T-helper 2 cell treated with Interferon-gamma antibody and Interleukin-4, amounts not matched to agents 5 μg/mL and 100 μg/mL, for 36 hours (primary cell): ENCODE results near the gene CAMSAP1.
"Not testable (repeated sequence)": the region's sequence is repeated elsewhere in the genome, so short reads cannot be mapped to it uniquely, and the experiment has no call there.

Experiments used
- DNase-seq: peaks from one replicate; pipeline ENCODE4 v3.0.0; 2021; ENCODE audit warnings: low spot score
- H3K27ac Mint-ChIP-seq: one replicate; pipeline ENCODE4 v1.8.0; 2021; ENCODE audit warnings: mild to moderate bottlenecking, mixed read lengths
- H3K27me3 Mint-ChIP-seq: one replicate; pipeline ENCODE4 v1.8.0; 2021; ENCODE audit warnings: low read depth, mixed read lengths
- H3K36me3 Mint-ChIP-seq: one replicate; pipeline ENCODE4 v1.8.0; 2021; ENCODE audit warnings: low read depth, mixed read lengths
- H3K4me1 Mint-ChIP-seq: one replicate; pipeline ENCODE4 v1.8.0; 2021; ENCODE audit warnings: low read depth, mixed read lengths
- H3K4me3 Mint-ChIP-seq: one replicate; pipeline ENCODE4 v1.8.0; 2022; ENCODE audit warnings: mild to moderate bottlenecking, moderate library complexity, mixed read lengths
- H3K9me3 Mint-ChIP-seq: one replicate; pipeline ENCODE4 v1.8.0; 2021; ENCODE audit warnings: mixed read lengths

CAMSAP1 gene

DNA sequence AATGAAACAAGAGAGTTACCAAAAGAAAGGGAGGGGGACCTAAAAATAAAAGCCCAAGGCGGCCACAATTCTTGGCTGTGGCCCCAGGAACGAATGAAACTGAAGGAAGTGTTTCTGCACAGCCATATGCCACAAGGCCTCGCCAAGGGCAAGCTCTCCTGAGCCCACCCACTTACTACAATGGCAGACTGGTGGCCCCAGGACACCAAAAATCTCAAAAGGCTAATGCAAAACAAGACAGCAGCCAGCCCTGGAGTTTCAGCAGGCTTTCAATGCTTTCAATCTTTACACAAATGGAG, 4.0 kb downstream of the CAMSAP1 start:
- no peak for DNase-seq
- Mint-ChIP-seq H3K27ac (no peak overlapping the region), H3K9me3 (no peaks in the 10 kb centered on the region), H3K27me3 (no peaks in the 10 kb centered on the region), H3K4me3 (no peak overlapping the region), H3K4me1 (peaks cover 24% of the 10 kb centered on the region), H3K36me3 (peaks cover 29% of the 10 kb centered on the region)

DNA sequence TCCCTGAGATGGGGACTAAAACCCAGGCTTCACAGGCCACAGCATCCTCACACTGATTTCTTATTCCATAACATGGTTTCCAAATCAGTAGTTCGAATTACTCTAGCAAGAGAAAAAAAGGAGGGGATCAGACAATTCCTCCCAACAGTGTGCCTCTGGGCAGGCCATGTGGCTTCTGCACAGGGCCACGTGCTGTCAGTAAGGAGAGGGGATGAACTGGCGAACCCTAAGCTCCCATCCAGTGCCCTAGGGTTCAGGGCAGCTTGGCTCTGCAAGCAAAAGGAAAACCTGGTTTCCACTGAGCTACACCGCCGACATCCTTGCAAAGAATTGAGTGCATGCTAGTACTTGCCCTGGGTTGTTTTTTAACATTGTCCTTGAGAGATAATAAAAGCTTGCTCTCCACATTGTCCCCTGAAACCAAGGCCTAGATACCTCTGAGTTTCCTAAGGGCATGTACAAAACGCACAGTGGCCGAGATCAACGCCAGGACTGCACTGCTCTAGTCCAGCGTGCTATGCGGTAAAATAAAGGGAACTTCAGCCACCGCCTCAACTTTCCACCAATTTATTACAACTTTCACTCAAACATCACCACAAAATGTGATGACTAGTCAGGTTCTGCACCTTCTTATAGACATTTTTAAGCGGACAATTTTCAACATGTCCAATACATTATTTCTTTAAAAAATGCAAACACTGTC, 4.5 kb downstream of the CAMSAP1 start:
- Mint-ChIP-seq H3K9me3 (no peaks in the 10 kb centered on the region), H3K4me3 (no peak overlapping the region), H3K36me3 (peaks cover 30% of the 10 kb centered on the region), H3K27ac (no peak overlapping the region), H3K27me3 (no peaks in the 10 kb centered on the region), H3K4me1 (peaks cover 25% of the 10 kb centered on the region)
- no peak for DNase-seq

DNA sequence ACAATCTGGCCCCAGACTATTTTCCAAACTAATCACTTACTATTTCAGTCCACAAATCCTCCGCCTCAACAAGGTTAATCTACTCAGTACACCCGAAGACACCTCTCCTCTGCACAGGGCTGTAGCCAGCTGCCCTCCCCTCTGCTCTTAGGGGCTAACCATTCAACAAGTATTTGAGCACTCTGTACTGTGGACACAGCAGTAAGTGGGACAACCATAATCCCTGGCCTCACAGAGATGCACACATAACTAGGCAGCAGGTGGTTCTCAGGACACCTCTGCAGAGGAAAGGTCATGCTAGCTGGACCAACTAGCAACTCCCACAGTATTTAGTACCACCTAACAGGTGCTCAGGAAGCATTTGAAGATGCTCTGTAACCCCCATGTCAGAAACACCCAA, 5.5 kb downstream of the CAMSAP1 start:
- Mint-ChIP-seq H3K9me3 (no peaks in the 10 kb centered on the region), H3K4me3 (no peak overlapping the region), H3K27ac (no peak overlapping the region), H3K4me1 (peaks cover 26% of the 10 kb centered on the region), H3K36me3 (peaks cover 31% of the 10 kb centered on the region), H3K27me3 (no peaks in the 10 kb centered on the region)
- DNase-seq, result no peak

DNA sequence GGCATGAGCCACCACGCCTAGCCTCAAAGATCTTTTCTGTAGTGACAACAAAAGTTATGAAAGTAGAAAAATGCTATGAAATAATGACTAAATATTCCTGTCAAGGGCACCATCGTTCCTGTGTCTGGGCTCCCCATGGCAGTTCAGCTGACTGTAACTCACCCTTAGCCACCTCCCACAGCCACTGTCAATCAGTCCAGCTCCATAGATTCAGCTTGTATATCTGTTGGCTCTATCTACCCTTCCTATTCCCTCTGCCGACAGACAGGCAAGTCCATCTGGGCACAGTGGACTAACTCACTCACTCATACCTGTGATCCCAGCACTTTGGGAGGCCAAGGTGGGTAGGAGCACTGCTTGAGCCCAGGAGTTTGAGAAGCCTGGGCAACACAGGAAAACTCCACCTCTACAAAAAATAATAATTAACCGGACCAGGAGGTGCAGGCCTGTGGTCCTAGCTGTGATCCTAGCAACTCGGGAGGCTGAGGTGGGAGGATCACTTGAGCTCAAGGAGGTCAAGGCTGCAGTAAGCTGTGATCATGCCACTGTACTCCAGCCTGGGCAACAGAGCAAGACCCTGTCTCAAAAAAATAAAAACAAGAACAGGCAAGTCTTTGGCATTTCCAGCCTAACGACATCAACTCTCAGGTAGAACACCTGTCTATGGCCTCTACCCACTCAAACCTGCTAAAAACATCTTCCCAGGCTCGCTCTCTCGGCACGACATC, 6.2 kb downstream of the CAMSAP1 start:
- no peaks in the 10 kb centered on the region for H3K9me3 Mint-ChIP-seq
- H3K27me3 Mint-ChIP-seq, result no peaks in the 10 kb centered on the region
- H3K4me3 Mint-ChIP-seq, result no peak overlapping the region
- H3K36me3 Mint-ChIP-seq, result peaks cover 30% of the 10 kb centered on the region
- H3K27ac Mint-ChIP-seq, result no peak overlapping the region
- H3K4me1 Mint-ChIP-seq, result peaks cover 28% of the 10 kb centered on the region
- DNase-seq, result no peak

DNA sequence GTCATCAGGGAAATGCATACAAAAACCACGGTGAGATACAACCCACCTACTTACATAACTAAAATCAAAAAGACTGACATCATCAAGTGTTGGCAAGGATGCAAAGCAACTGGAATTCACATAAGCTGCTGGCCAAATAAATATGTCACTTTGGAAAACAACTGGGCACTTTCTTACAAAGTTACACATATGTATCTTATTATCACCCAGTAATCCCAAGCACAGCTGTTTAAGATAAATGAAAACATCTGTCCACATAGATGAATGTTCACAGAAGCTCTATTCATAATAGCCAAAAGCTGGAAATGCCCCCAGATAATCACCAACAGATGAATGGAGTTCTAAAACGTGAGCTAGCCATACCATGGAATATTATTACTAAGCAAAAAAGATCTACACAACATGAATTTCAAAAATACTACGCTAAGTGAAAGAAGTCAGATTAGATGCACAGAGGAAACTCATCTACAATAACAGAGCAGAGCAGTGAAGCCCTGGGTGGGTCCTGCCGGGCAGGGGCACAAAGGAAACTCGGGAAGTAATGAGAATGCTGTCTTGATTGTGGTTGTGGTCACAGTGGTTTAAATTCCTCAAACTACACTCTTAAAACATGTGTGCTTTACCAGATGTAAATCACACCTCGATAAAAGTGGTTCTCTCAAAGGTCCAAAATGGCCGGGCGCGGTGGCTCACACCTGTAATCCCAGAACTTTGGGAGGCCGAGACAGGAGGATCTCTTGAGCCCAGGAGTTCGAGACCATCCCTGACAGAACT, 8.5 kb downstream of the CAMSAP1 start:
- Mint-ChIP-seq H3K27me3 (no peaks in the 10 kb centered on the region), H3K4me3 (no peak overlapping the region), H3K4me1 (peaks cover 19% of the 10 kb centered on the region), H3K36me3 (peaks cover 22% of the 10 kb centered on the region), H3K27ac (no peak overlapping the region), H3K9me3 (no peaks in the 10 kb centered on the region)
- no peak for DNase-seq

DNA sequence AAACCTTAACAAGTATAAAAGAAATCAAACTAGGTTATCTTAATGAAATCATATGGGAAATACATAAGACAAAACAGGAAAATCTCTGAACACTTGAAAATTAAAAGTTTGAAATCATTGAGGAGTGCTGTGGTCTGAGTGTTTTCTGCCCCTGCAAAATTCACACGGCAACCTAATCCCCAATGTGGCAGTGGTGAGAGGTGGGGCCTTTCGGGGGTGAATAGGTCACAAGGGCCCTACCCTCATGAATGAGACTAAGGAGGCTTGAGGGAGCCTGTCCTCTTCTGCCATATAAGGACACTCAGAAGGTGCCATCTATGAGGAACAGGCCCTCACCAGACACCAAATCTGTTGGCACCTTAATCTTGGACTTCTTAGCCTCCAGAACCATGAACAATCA, 10.7 kb downstream of the CAMSAP1 start:
- DNase-seq, result no peak
- no peak overlapping the region for H3K4me3 Mint-ChIP-seq
- H3K27me3 Mint-ChIP-seq, result no peaks in the 10 kb centered on the region
- H3K4me1 Mint-ChIP-seq, result peaks cover 28% of the 10 kb centered on the region
- no peaks in the 10 kb centered on the region for H3K9me3 Mint-ChIP-seq
- H3K36me3 Mint-ChIP-seq, result peaks cover 15% of the 10 kb centered on the region
- H3K27ac Mint-ChIP-seq, result no peak overlapping the region

DNA sequence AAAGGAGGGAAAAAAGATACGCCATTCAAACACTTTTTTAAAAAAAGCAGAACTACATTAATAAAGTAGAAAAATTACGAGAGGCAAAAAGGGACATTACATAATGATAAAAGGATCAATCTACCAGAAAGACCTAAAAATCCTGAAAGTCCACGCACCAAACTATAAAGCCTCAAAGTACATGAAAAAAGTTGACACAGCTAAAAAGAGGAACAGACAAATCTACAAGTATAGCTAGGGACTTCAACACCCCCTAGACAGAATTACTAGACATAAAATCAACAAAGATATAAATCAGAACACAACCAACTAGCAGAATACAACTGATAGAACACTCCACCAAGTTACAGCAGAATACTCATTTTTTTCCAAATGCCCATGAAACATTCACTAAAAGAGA, 11.1 kb downstream of the CAMSAP1 start:
- Mint-ChIP-seq H3K9me3 (no peaks in the 10 kb centered on the region), H3K27me3 (no peaks in the 10 kb centered on the region), H3K4me1 (peaks cover 28% of the 10 kb centered on the region), H3K27ac (no peak overlapping the region), H3K36me3 (peaks cover 13% of the 10 kb centered on the region), H3K4me3 (no peak overlapping the region)
- DNase-seq, result no peak

DNA sequence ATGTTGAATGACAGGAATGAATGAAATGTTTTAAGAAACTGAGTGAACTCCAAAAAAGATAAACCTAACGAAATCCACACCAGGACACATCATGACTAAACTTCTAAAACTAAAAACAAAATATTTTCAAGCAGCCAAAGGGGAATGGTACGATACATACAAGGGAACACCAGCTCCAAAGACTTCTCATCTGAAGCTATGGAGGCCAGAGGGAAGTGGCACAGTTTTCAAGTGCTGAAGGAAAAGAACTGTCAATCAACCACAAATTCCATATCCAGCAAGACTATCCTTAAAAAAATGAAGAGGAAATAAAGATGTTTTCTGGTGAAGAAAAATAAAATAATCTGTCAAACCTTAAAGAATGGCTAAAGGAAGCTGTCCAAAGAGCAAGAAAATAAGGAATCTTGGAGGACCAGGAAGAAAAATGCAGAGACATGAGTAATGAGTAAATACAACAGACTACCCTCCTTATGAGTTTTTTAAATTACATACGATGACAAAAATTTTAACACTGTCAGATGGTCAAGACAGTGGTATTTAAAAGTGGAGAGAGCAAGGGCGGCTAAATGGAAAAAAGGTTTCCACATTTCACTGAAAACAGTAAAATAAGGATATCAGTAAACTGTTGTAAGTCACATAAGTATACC, 12.0 kb downstream of the CAMSAP1 start:
- peaks cover 28% of the 10 kb centered on the region for H3K4me1 Mint-ChIP-seq
- H3K4me3 Mint-ChIP-seq, result no peak overlapping the region
- H3K27ac Mint-ChIP-seq, result no peak overlapping the region

DNA sequence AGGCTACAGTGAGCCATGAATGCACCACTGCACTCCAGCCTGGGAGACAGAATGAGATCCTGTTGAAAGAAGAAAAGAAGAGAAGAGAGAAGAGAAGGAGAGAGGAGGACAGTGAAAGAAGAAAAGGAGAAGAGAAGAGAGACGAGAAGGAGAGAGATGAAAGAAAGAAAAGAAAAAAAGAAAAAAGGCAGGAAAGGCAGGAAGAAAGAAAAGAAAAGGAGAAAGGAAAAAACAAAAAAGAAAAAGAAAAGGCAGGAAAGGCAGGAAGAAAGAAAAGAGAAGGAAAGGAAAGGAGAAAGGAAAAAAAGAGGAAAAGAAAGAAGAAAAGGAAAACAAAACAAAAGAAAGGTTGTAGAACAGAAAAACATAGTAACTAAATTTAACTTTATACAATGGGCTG, 14.2 kb downstream of the CAMSAP1 start:
- Mint-ChIP-seq H3K27ac (peak overlapping the region; percentile 21), H3K4me3 (peak overlapping the region; percentile 3), H3K4me1 (peaks cover 26% of the 10 kb centered on the region)

More for the DNA sequence above, 12.0 kb downstream of the CAMSAP1 start:
- H3K9me3 Mint-ChIP-seq, result no peaks in the 10 kb centered on the region
- H3K27me3 Mint-ChIP-seq, result no peaks in the 10 kb centered on the region
- peaks cover 10% of the 10 kb centered on the region for H3K36me3 Mint-ChIP-seq
- no peak for DNase-seq

DNA sequence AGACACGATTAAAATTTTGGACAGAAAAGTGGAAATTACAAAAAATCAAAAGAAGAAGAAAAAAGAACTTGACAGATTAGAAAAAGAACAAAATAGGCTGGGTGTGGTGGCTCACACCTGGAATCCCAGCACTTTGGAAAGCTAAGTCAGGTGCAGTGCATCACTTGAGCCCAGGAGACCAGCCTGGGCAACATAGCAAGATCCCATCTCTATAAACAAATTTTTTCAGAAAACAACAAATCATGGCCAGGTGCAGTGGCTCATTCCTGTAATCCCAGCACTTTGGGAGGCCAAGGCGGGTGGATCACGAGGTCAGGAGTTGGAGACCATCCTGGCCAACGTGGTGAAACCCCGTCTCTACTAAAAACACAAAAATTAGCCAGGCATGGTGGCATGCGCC, 15.0 kb downstream of the CAMSAP1 start:
- not testable (repeated sequence) for H3K4me3 Mint-ChIP-seq, H3K36me3 Mint-ChIP-seq, H3K27me3 Mint-ChIP-seq, DNase-seq, H3K27ac Mint-ChIP-seq, H3K9me3 Mint-ChIP-seq
- peaks cover 30% of the 10 kb centered on the region for H3K4me1 Mint-ChIP-seq

More for the DNA sequence above, 14.2 kb downstream of the CAMSAP1 start:
- peaks cover 2% of the 10 kb centered on the region for H3K36me3 Mint-ChIP-seq
- H3K27me3 Mint-ChIP-seq, result no peaks in the 10 kb centered on the region
- no peaks in the 10 kb centered on the region for H3K9me3 Mint-ChIP-seq
- no peak for DNase-seq

DNA sequence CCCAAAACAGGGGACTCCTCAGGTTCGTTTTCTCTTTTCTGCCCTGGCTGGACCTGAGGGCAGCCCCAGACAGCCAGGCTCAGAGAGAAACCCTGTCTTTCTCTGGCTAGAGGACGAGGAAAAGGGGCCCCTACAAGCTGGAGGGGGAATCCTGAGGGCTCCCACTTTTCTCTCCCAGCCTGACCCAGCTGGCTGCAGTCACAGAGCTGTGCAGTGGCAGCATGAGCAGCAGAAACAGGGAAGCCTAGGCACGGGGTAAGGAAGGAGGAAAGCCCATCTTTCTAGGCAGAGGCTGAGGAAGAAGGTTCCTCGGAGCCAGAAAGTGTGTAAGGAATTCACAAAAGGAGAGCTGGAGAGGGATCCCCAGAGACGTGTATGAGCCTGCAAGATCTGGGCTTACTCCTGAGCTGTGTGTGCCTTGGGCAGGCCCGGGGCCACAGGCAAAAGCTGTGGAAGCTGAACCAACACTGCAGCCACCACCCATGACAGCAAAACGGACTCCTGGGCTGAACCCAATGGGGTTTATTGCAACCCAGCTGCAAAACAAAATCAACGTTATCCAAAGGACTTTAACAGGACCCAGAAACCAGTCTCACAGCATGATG, 16.2 kb downstream of the CAMSAP1 start:
- H3K36me3 Mint-ChIP-seq, result peaks cover 2% of the 10 kb centered on the region
- H3K4me1 Mint-ChIP-seq, result peaks cover 38% of the 10 kb centered on the region
- no peak overlapping the region for H3K4me3 Mint-ChIP-seq
- no peak overlapping the region for H3K27ac Mint-ChIP-seq
- no peak for DNase-seq
- H3K9me3 Mint-ChIP-seq, result no peaks in the 10 kb centered on the region
- H3K27me3 Mint-ChIP-seq, result no peaks in the 10 kb centered on the region

DNA sequence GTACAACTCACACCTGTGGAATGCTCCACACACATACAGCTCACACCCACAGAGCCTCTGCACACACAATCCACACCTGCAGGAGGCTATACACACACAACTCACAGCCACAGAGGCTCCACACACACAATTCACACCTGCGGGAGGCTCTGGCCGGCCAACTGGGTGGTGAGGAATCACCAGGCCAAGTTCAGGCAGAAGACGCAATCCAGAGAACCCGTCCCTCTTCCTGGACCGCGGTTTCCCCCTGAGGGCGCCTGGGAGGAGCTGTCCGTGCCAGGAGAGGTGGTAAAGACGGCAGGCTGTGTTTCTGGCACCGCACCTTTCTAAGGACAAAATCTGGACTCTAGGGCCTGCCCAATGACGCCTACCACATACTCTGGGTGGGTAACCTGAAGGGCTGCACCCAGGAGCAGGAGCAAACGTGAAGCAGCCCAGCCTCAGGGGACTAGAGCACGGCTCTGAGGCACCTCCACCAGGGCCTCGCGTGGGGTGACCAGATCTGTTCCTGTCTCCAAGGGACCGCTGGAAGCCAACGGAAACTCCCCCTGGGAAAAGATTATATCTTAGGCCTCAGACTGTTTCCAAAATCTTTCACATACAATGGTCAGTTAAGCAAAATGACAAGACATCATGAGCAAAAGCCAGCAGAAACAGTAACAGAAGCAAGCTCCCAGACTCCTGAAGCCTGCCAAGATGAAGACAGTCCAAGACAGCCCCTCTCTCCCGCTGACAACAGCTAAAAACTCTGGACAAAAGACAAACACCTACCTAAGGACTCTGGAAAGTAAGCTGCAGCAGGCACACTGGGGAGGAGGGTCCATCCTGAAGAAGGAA, 16.9 kb downstream of the CAMSAP1 start:
- Mint-ChIP-seq H3K9me3 (no peaks in the 10 kb centered on the region), H3K4me3 (no peak overlapping the region), H3K27me3 (no peaks in the 10 kb centered on the region), H3K36me3 (peaks cover 2% of the 10 kb centered on the region), H3K4me1 (peaks cover 42% of the 10 kb centered on the region), H3K27ac (no peak overlapping the region)
- no peak for DNase-seq

DNA sequence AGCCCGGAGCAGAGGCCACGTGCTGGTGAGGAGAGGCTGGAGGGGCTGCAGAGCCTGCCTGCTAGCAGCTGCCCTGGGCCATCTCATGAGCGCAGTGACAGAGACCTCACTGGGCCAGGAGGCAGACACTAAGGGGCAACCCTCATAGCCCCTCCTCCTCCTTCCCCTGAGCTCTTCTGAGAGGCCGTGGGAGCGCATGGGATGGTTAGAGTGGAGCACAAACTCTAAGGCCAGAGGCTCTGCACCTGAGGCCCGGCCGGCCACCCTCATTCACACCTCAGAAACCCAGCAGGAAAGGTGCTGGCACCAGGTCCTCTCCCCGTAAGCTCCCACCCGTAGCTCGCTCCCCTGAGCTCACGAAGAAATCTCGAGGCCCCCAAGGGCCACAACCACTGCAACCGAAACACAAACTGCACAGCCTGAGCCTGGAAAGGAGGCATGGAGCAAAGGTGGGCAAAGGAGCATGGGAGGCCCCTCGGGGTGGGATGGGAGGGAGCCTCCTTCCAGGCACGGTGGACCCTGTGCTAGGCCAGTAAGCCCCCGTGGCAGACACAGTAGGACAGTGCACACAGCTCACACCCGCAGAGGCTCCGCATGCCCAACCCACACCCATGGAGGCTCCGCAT, 17.7 kb downstream of the CAMSAP1 start:
- no peak overlapping the region for H3K4me3 Mint-ChIP-seq
- H3K9me3 Mint-ChIP-seq, result no peaks in the 10 kb centered on the region
- H3K36me3 Mint-ChIP-seq, result peaks cover 2% of the 10 kb centered on the region
- no peak overlapping the region for H3K27ac Mint-ChIP-seq
- DNase-seq, result no peak
- H3K4me1 Mint-ChIP-seq, result peaks cover 45% of the 10 kb centered on the region
- no peaks in the 10 kb centered on the region for H3K27me3 Mint-ChIP-seq
